ENCODE measurements around the gene ICAM2. TPM values are rescaled to one million over a fixed set of nuclear protein-coding genes. Genes with fewer than 3 reads are reported as not detected.

ICAM2 gene
- total RNA-seq: 38.2 TPM

GRCh38 chr17:64020056-64020766, at the start of gene ICAM2:
Gene ICAM2, minus strand, starts transcription at chr17:64020633. Its CDS starts 13,942 bp downstream, at chr17:64006691.
- DNase-seq (ENCODE audit: low spot score) (peak; percentile 75), ATAC-seq (peak; percentile 88)
- intact Hi-C loops (cut with DNase I): loop anchor here (10.0 kb wide), 1 partner anchor 115 kb away; the partner anchor contains the start of gene ERN1

- no peak for ATAC-seq
- no peak for DNase-seq (ENCODE audit: low spot score)
- intact Hi-C loops (cut with DNase I): no loop called here
Measured at GRCh38 chr17:64070213-64070612, 49.8 kb upstream of the ICAM2 start.

- ATAC-seq: no peak
- intact Hi-C loops (cut with DNase I): loop anchor here (10.0 kb wide), 1 partner anchor 66 kb away; the partner anchor contains the start of gene ERN1
- no peak for DNase-seq (ENCODE audit: low spot score)
Measured at GRCh38 chr17:64069143-64069542, 48.7 kb upstream of the ICAM2 start.

- no peak for DNase-seq (ENCODE audit: low spot score)
- intact Hi-C loops (cut with DNase I): loop anchor here (10.0 kb wide), 1 partner anchor 67 kb away; the partner anchor contains the start of gene ERN1
Measured at GRCh38 chr17:64067657-64068056, 47.2 kb upstream of the ICAM2 start.

GRCh38 chr17:64066716-64067115, 46.3 kb upstream of the ICAM2 start:
- DNase-seq (ENCODE audit: low spot score): no peak
- intact Hi-C loops (cut with DNase I): loop anchor here (10.0 kb wide), 1 partner anchor 68 kb away; the partner anchor contains the start of gene ERN1
- ATAC-seq: no peak

More at GRCh38 chr17:64067657-64068056, 47.2 kb upstream of the ICAM2 start:
- ATAC-seq: no peak

- intact Hi-C loops (cut with DNase I): loop anchor here (10.0 kb wide), 1 partner anchor 70 kb away; the partner anchor contains the start of gene ERN1
- DNase-seq (ENCODE audit: low spot score) (no peak), ATAC-seq (no peak)
Measured at GRCh38 chr17:64065161-64065560, 44.7 kb upstream of the ICAM2 start.

- intact Hi-C loops (cut with DNase I): loop anchor here (10.0 kb wide), 1 partner anchor 70 kb away; the partner anchor contains the start of gene ERN1
- DNase-seq (ENCODE audit: low spot score) (no peak), ATAC-seq (no peak)
Measured at GRCh38 chr17:64064331-64064730, 43.9 kb upstream of the ICAM2 start.

- intact Hi-C loops (cut with DNase I): loop anchor here (10.0 kb wide), 1 partner anchor 71 kb away; the partner anchor contains the start of gene ERN1
- DNase-seq (ENCODE audit: low spot score) (peak; percentile 71), ATAC-seq (peak; percentile 69)
Measured at GRCh38 chr17:64063766-64064224, 43.4 kb upstream of the ICAM2 start.

- intact Hi-C loops (cut with DNase I): loop anchor here (10.0 kb wide), 1 partner anchor 72 kb away; the partner anchor contains the start of gene ERN1
- DNase-seq (ENCODE audit: low spot score): no peak
- peak; percentile 9 for ATAC-seq
Measured at GRCh38 chr17:64063088-64063487, 42.7 kb upstream of the ICAM2 start.

GRCh38 chr17:64061178-64061898, 40.9 kb upstream of the ICAM2 start:
- intact Hi-C loops (cut with DNase I): loop anchor here (10.0 kb wide), 1 partner anchor 73 kb away; the partner anchor contains the start of gene ERN1
- no peak for DNase-seq (ENCODE audit: low spot score)
- ATAC-seq: no peak

- no peak for ATAC-seq
Measured at GRCh38 chr17:64060331-64060730, 39.9 kb upstream of the ICAM2 start.

GRCh38 chr17:64059756-64060155, 39.3 kb upstream of the ICAM2 start:
- intact Hi-C loops (cut with DNase I): loop anchor here (10.0 kb wide), 1 partner anchor 75 kb away; the partner anchor contains the start of gene ERN1

More at GRCh38 chr17:64060331-64060730, 39.9 kb upstream of the ICAM2 start:
- intact Hi-C loops (cut with DNase I): loop anchor here (10.0 kb wide), 1 partner anchor 74 kb away; the partner anchor contains the start of gene ERN1
- DNase-seq (ENCODE audit: low spot score): no peak

GRCh38 chr17:64058621-64059020, 38.2 kb upstream of the ICAM2 start:
- DNase-seq (ENCODE audit: low spot score) (no peak), ATAC-seq (no peak)
- intact Hi-C loops (cut with DNase I): no loop called here

More at GRCh38 chr17:64059756-64060155, 39.3 kb upstream of the ICAM2 start:
- no peak for ATAC-seq
- DNase-seq (ENCODE audit: low spot score): no peak

GRCh38 chr17:64057701-64058263, 37.3 kb upstream of the ICAM2 start:
- intact Hi-C loops (cut with DNase I): no loop called here
- DNase-seq (ENCODE audit: low spot score): no peak
- ATAC-seq: no peak

GRCh38 chr17:64056269-64057005, 36.0 kb upstream of the ICAM2 start:
- ATAC-seq: no peak

GRCh38 chr17:64055183-64056142, 35.0 kb upstream of the ICAM2 start:
- intact Hi-C loops (cut with DNase I): no loop called here
- DNase-seq (ENCODE audit: low spot score): no peak
- ATAC-seq: no peak

More at GRCh38 chr17:64056269-64057005, 36.0 kb upstream of the ICAM2 start:
- intact Hi-C loops (cut with DNase I): no loop called here
- no peak for DNase-seq (ENCODE audit: low spot score)

GRCh38 chr17:64054304-64054703, 33.9 kb upstream of the ICAM2 start:
- ATAC-seq (no peak), DNase-seq (ENCODE audit: low spot score) (no peak)
- intact Hi-C loops (cut with DNase I): no loop called here

Data from sciatic nerve (tissue), 2 donors.